Mesothelial cell of epicardium (in vitro differentiated cells): Measurements from ENCODE around the gene CCBE1. TPM values are rescaled to one million over a fixed set of nuclear protein-coding genes. Genes with fewer than 3 reads are reported as not detected.

Experiments used
- DNase-seq, 2 experiments: peaks; one replicate each; pipeline ENCODE4 v3.0.0; 2021; ENCODE audit warnings: low spot score in 2 of 2; ENCODE audit not compliant: unreplicated experiment in 2 of 2
- H3K27ac Mint-ChIP-seq: 2 replicates; pipeline ENCODE4 v1.8.0; 2021; ENCODE audit warnings: mixed read lengths
- H3K27me3 Mint-ChIP-seq: 2 replicates; pipeline ENCODE4 v1.8.0; 2021; ENCODE audit warnings: low read depth, mixed read lengths
- H3K36me3 Mint-ChIP-seq: 2 replicates; pipeline ENCODE4 v1.8.0; 2021; ENCODE audit warnings: mixed read lengths
- H3K4me1 Mint-ChIP-seq: 2 replicates; pipeline ENCODE4 v1.8.0; 2021; ENCODE audit warnings: mixed read lengths
- H3K4me3 Mint-ChIP-seq: 2 replicates; pipeline ENCODE4 v1.8.0; 2021; ENCODE audit warnings: mild to moderate bottlenecking, moderate library complexity, mixed read lengths
- H3K9me3 Mint-ChIP-seq: 2 replicates; pipeline ENCODE4 v1.8.0; 2021; ENCODE audit warnings: mixed read lengths
- CTCF ChIP-seq: fragments of 200-600 bp; sonication (generic); IDR thresholded peaks from one replicate; pipeline ENCODE4 v1.5.0; 2021; ENCODE audit warnings: antibody characterized with exemption; ENCODE audit not compliant: unreplicated experiment
- total RNA-seq: library from RNA; stranded (reverse); gene quantifications from 3 replicates; pipeline ENCODE4 v1.2.1, GENCODE V29; 2021

The CCBE1 gene
- total RNA-seq, 1 donor from 2014 or later, result 71.1 TPM

GRCh38 chr18:59660366-59660765 lies 36.9 kb downstream of the CCBE1 start:
- Mint-ChIP-seq H3K4me3 (no peak overlapping the region), H3K36me3 (no peaks in the 10 kb centered on the region), H3K27ac (no peak overlapping the region), H3K27me3 (peaks cover 25% of the 10 kb centered on the region), H3K4me1 (peaks cover 31% of the 10 kb centered on the region), H3K9me3 (no peaks in the 10 kb centered on the region)
- no peak for TF ChIP-seq CTCF
- DNase-seq, result no peak

- H3K4me1 Mint-ChIP-seq, result peaks cover 28% of the 10 kb centered on the region
- H3K4me3 Mint-ChIP-seq, result no peak overlapping the region
- no peaks in the 10 kb centered on the region for H3K9me3 Mint-ChIP-seq
- no peak for TF ChIP-seq CTCF
- H3K36me3 Mint-ChIP-seq, result no peaks in the 10 kb centered on the region
- no peak overlapping the region for H3K27ac Mint-ChIP-seq
- peaks cover 25% of the 10 kb centered on the region for H3K27me3 Mint-ChIP-seq
- DNase-seq, result no peak
These were observed 37.6 kb downstream of the CCBE1 start for GRCh38 chr18:59659508-59660170.

- no peak for DNase-seq
- no peak for TF ChIP-seq CTCF
- Mint-ChIP-seq H3K9me3 (no peaks in the 10 kb centered on the region), H3K36me3 (no peaks in the 10 kb centered on the region), H3K27ac (no peak overlapping the region), H3K4me1 (peaks cover 29% of the 10 kb centered on the region), H3K4me3 (no peak overlapping the region), H3K27me3 (peaks cover 20% of the 10 kb centered on the region)
These were observed 38.3 kb downstream of the CCBE1 start for GRCh38 chr18:59658941-59659340.

- H3K36me3 Mint-ChIP-seq, result peaks cover 2% of the 10 kb centered on the region
- no peak overlapping the region for H3K27ac Mint-ChIP-seq
- H3K4me1 Mint-ChIP-seq, result peaks cover 33% of the 10 kb centered on the region
- H3K9me3 Mint-ChIP-seq, result peaks cover 2% of the 10 kb centered on the region
- H3K4me3 Mint-ChIP-seq, result no peak overlapping the region
- DNase-seq, result no peak
- peaks cover 9% of the 10 kb centered on the region for H3K27me3 Mint-ChIP-seq
- TF ChIP-seq CTCF, result no peak
These were observed 40.2 kb downstream of the CCBE1 start for GRCh38 chr18:59657012-59657411.

GRCh38 chr18:59656373-59656887 lies 40.8 kb downstream of the CCBE1 start:
- H3K36me3 Mint-ChIP-seq, result peaks cover 3% of the 10 kb centered on the region
- H3K4me1 Mint-ChIP-seq, result peaks cover 33% of the 10 kb centered on the region
- H3K9me3 Mint-ChIP-seq, result peaks cover 3% of the 10 kb centered on the region
- peak overlapping the region; percentile 1 for H3K27ac Mint-ChIP-seq
- H3K27me3 Mint-ChIP-seq, result peaks cover 10% of the 10 kb centered on the region
- DNase-seq, result no peak
- H3K4me3 Mint-ChIP-seq, result no peak overlapping the region
- TF ChIP-seq CTCF, result no peak
